Activated naive CD4-positive, alpha-beta T cell treated with anti-CD3 and anti-CD28 coated beads, Interleukin-2, amount 10 ng/mL, durations not matched to agents 7 days and 5 days (primary cell): Measurements from ENCODE around the gene BANK1.

Experiments
- CTCF ChIA-PET: fragments of 350-600 bp; sonication (Branson Sonifier 250); formaldehyde crosslinking; loops from one replicate; lab custom pipeline; 2021; ENCODE audit warnings: antibody characterized with exemption; lab: Charles Lee
- DNase-seq: peaks from one replicate; pipeline ENCODE4 v3.0.0-alpha.2; 2020
- H3K27ac Mint-ChIP-seq: one replicate; pipeline ENCODE4 v1.8.0; 2021; ENCODE audit warnings: mild to moderate bottlenecking, moderate library complexity, mixed read lengths
- H3K27me3 Mint-ChIP-seq: one replicate; pipeline ENCODE4 v1.8.0; 2021; ENCODE audit warnings: mild to moderate bottlenecking, mixed read lengths
- H3K36me3 Mint-ChIP-seq: one replicate; pipeline ENCODE4 v1.8.0; 2021; ENCODE audit warnings: mixed read lengths
- H3K4me1 Mint-ChIP-seq: one replicate; pipeline ENCODE4 v1.8.0; 2021; ENCODE audit warnings: mixed read lengths
- H3K4me3 Mint-ChIP-seq: one replicate; pipeline ENCODE4 v1.8.0; 2021; ENCODE audit warnings: mild to moderate bottlenecking, moderate library complexity, mixed read lengths
- H3K9me3 Mint-ChIP-seq: one replicate; pipeline ENCODE4 v1.8.0; 2021; ENCODE audit warnings: mixed read lengths

BANK1 gene, protein sequence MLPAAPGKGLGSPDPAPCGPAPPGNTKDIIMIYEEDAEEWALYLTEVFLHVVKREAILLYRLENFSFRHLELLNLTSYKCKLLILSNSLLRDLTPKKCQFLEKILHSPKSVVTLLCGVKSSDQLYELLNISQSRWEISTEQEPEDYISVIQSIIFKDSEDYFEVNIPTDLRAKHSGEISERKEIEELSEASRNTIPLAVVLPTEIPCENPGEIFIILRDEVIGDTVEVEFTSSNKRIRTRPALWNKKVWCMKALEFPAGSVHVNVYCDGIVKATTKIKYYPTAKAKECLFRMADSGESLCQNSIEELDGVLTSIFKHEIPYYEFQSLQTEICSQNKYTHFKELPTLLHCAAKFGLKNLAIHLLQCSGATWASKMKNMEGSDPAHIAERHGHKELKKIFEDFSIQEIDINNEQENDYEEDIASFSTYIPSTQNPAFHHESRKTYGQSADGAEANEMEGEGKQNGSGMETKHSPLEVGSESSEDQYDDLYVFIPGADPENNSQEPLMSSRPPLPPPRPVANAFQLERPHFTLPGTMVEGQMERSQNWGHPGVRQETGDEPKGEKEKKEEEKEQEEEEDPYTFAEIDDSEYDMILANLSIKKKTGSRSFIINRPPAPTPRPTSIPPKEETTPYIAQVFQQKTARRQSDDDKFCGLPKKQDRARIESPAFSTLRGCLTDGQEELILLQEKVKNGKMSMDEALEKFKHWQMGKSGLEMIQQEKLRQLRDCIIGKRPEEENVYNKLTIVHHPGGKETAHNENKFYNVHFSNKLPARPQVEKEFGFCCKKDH

DNA sequence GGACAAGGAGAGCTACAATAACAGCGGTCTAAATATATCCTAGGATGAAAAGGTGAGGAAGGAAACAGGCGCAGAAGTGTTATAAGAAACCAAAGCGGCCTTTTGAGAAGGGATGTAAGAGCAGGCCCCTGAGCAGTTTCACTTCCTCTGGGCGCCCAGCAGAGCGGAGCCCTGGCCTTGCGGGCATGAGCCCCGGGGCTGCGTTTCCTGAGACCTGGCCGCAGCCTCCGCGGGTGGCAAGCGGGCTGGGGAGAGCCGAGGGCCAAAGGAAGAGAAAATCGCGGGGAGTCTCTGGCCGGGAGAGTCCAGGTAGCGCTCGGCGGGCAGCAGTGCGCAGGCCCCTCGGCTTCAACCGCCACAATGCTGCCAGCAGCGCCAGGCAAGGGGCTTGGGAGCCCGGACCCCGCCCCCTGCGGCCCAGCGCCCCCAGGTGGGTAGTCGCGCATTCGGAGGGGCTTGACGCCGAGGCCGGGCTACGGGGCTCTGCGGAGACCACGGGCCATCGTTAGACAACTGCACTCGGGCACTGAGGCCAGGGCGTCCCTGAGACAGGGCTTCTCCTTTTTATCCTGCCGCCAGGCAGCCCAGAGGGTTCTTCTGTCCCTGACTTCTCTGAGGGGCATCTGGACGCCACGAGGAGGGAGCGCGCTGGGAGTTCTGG is at the start of gene BANK1:
Gene BANK1, plus strand, starts transcription at position 210 of the 661 bp plus-strand sequence. Its CDS starts 151 bp downstream, at position 361.
- Mint-ChIP-seq H3K4me1 (peaks cover 24% of the 10 kb centered on the region), H3K27ac (peak within 1 kb of the TSS; percentile 6)

DNA sequence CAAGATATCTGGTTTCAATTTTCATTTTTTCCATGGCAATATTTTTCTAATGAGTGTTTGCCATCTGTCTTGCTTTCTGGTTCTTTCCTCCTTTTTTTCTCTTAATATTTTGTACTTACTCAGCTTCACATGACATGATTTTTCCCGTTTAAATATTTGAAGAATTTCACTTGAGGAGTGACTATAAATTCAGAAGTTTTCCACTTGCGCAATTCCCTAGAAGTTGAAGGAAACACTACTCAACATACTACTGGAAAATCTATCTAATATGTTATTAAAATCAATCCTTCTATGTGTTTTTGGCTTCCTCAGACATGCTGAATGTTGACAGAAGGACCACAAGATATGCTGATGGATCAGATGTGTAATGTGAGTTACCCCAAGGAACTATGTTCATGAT is 36.8 kb upstream of the BANK1 start:
- no peak overlapping the region for H3K27ac Mint-ChIP-seq
- H3K4me3 Mint-ChIP-seq: no peak overlapping the region
- H3K27me3 Mint-ChIP-seq: no peaks in the 10 kb centered on the region
- H3K4me1 Mint-ChIP-seq: no peaks in the 10 kb centered on the region
- CTCF ChIA-PET: no interaction called here
- no peak for DNase-seq
- no peaks in the 10 kb centered on the region for H3K36me3 Mint-ChIP-seq
- no peaks in the 10 kb centered on the region for H3K9me3 Mint-ChIP-seq

More for the DNA sequence above, at the start of gene BANK1:
- Mint-ChIP-seq H3K27me3 (peaks cover 33% of the 10 kb centered on the region), H3K36me3 (peaks cover 4% of the 10 kb centered on the region), H3K4me3 (peak within 1 kb of the TSS; percentile 55), H3K9me3 (peaks cover 3% of the 10 kb centered on the region)
- peak; percentile 52 for DNase-seq
- CTCF ChIA-PET: no interaction called here

DNA sequence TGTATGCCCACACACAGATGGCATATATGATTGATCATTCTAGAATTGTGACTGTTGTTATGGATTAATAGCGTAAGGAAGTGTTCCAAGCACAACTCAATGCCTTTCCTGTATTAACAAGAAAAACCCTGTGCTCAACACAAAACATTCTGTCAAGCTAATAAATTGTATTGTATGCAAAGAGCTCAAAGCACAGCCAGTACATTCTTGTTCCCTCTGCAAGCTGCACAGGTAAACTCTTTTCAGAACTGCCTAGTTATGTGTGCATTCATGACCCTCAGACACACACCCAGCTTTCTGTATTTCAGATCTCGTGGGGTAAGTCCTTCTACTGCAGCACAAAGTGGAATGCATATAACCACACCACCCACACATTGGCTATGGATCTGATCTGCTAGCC is 34.3 kb upstream of the BANK1 start:
- Mint-ChIP-seq H3K27ac (no peak overlapping the region), H3K4me3 (no peak overlapping the region), H3K27me3 (no peaks in the 10 kb centered on the region), H3K36me3 (no peaks in the 10 kb centered on the region), H3K4me1 (no peaks in the 10 kb centered on the region), H3K9me3 (no peaks in the 10 kb centered on the region)
- CTCF ChIA-PET: no interaction called here
- DNase-seq: no peak

DNA sequence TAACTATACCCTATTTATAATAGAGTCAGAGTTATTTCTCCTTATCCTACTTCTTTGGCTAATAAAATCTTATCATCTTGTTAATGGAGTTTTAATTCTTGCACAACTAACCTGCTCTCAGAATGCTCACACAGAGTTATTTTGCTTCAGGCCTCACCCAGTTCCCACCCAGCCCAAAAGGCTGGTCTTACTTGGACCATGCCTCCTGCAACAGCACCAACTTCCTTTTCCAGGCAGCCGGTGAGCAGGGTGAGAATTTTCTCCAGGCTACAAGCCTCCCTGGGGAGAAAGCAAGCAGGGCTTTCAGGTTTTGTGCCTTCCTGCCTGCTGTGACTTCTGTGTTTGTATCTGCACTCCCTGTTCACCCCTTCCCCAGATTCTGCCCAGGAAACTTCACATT is 29.1 kb upstream of the BANK1 start:
- no peak for DNase-seq
- CTCF ChIA-PET: no interaction called here

DNA sequence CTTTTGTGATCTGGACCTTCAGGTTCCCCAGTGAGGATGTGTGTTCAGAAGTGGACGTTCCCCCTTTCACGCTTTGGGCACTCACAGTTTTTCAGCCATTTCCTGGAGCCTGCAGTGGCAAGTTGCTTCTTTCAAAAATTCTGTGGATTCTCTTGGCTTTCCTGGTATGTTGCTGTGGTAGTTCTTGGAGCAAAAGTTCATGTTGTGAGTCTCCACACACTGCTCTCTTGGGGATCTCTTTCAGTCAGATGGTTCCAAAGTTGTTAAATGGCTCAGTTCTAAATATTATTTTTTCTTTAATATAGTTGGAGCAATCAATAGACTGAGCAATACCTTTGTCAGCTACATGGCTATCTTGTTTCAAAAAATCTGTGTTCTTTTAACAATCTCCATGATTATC is 28.5 kb upstream of the BANK1 start:
- H3K9me3 Mint-ChIP-seq: no peaks in the 10 kb centered on the region
- no peak overlapping the region for H3K4me3 Mint-ChIP-seq
- no peak overlapping the region for H3K27ac Mint-ChIP-seq
- peaks cover 4% of the 10 kb centered on the region for H3K27me3 Mint-ChIP-seq
- H3K4me1 Mint-ChIP-seq: no peaks in the 10 kb centered on the region
- CTCF ChIA-PET: interaction anchor here (0.7 kb wide), 1 partner anchor 199 kb away, joined by 3 read pairs; no protein-coding TSS in a partner anchor
- H3K36me3 Mint-ChIP-seq: no peaks in the 10 kb centered on the region
- no peak for DNase-seq

More for the DNA sequence above, 29.1 kb upstream of the BANK1 start:
- H3K9me3 Mint-ChIP-seq: no peaks in the 10 kb centered on the region
- peaks cover 4% of the 10 kb centered on the region for H3K27me3 Mint-ChIP-seq
- no peak overlapping the region for H3K4me3 Mint-ChIP-seq
- H3K36me3 Mint-ChIP-seq: no peaks in the 10 kb centered on the region
- H3K27ac Mint-ChIP-seq: no peak overlapping the region
- H3K4me1 Mint-ChIP-seq: no peaks in the 10 kb centered on the region

DNA sequence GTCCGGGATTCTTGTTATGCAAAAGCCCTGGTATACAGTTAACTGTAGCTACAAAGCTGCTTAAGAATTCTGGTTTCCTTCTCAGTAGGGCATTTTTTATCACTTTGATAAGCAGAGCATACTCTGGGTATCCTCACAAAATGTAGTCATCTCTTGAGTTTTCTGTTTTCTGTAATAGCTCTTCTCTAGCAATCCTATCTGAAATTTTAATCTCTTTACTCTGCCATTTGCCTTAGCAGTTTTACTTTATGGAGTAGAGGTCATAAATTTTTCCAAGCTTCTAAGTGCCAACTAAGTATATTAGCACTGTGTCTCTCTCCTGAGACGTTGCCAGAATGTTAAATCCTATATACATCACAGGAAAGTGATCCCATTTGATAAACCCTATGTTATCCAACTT is 28.0 kb upstream of the BANK1 start:
- no peak overlapping the region for H3K4me3 Mint-ChIP-seq
- CTCF ChIA-PET: interaction anchor here (0.7 kb wide), 1 partner anchor 199 kb away, joined by 3 read pairs; no protein-coding TSS in a partner anchor
- H3K36me3 Mint-ChIP-seq: no peaks in the 10 kb centered on the region
- peaks cover 4% of the 10 kb centered on the region for H3K27me3 Mint-ChIP-seq
- no peaks in the 10 kb centered on the region for H3K4me1 Mint-ChIP-seq
- DNase-seq: no peak
- H3K27ac Mint-ChIP-seq: no peak overlapping the region
- H3K9me3 Mint-ChIP-seq: no peaks in the 10 kb centered on the region

DNA sequence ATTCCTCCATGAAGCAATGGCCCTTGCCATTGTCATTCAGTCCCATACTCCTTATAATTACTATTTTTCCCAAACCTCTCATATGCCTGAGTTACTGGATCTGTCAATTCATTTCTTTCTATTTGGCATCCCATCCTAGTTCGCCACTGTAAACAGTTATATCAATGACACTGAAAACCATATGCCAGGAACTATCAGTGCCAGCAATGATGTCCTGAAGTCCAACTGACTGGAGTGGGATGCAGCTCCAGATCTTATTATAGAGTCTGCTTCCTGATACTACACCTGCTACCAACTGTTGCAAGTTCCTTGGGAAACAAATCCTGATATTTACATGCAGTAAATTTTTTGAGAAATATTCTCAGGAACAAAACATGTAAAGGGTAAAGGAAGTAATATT is 27.0 kb upstream of the BANK1 start:
- Mint-ChIP-seq H3K27me3 (peaks cover 4% of the 10 kb centered on the region), H3K27ac (no peak overlapping the region), H3K4me3 (no peak overlapping the region), H3K4me1 (no peaks in the 10 kb centered on the region), H3K36me3 (no peaks in the 10 kb centered on the region), H3K9me3 (no peaks in the 10 kb centered on the region)
- CTCF ChIA-PET: no interaction called here
- DNase-seq: no peak

DNA sequence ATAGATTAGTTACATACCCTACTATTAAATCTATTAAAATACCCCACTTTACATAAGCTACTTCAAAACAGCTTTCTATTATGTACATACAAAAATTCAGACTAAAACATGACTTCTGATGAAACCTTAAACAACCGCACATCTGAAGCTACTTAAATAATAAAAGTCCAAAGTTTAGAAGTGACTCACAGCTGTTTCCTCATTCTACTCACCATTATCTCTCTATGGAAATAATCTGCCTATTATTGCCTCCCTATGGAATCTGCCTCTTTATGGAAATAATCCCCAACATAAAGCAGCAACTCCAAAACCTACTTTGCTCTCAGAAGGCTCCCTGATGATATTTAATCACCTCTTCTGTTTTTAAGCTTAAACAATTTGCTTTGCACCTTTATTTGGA is 15.7 kb upstream of the BANK1 start:
- Mint-ChIP-seq H3K36me3 (no peaks in the 10 kb centered on the region), H3K4me1 (no peaks in the 10 kb centered on the region), H3K9me3 (peaks cover 8% of the 10 kb centered on the region), H3K27ac (no peak overlapping the region), H3K4me3 (no peak overlapping the region), H3K27me3 (peaks cover 9% of the 10 kb centered on the region)
- no peak for DNase-seq
- CTCF ChIA-PET: no interaction called here

DNA sequence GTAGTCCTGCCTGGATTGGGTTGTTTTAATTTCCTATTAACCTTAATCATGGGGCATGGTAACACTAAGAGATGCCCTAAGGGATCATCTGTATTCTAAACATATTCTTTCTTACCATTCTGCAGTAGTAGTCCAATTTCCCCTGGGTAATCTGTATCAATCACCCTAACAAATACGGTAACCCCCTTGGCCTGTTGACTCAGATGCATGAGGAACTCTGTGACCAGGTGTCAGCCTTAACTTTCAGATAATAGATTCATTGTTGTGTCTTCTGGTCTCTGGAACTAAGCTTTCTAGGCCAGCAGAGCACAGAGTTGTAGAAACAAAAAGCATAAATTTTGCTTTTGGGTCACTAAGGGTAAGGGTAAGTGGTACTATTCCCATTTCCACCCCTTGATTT is 13.1 kb upstream of the BANK1 start:
- Mint-ChIP-seq H3K4me3 (no peak overlapping the region), H3K9me3 (no peaks in the 10 kb centered on the region), H3K36me3 (no peaks in the 10 kb centered on the region), H3K27ac (no peak overlapping the region), H3K27me3 (peaks cover 10% of the 10 kb centered on the region), H3K4me1 (no peaks in the 10 kb centered on the region)
- no peak for DNase-seq
- CTCF ChIA-PET: no interaction called here

DNA sequence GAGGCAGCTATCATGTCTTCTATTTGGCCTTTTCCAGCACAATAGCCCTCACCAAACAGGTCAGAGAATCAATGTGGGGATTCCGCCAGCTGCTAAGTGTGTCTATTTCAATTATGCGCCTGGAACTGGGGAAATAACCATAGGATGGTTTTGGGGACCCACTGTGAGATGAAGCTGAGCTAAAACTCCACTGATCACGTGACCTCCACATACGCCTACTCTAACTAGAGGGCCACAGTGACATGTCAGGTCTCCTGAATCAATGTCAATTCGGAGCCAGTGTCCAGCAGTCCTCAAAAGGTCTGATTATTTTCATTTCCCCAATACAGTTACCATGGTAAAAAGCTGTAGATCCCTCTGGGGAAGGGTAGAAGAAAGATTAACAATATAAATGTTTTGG is 10.2 kb upstream of the BANK1 start:
- no peak for DNase-seq
- Mint-ChIP-seq H3K27me3 (peaks cover 14% of the 10 kb centered on the region), H3K36me3 (no peaks in the 10 kb centered on the region), H3K4me3 (no peak overlapping the region), H3K9me3 (no peaks in the 10 kb centered on the region), H3K4me1 (peaks cover 10% of the 10 kb centered on the region), H3K27ac (no peak overlapping the region)
- CTCF ChIA-PET: no interaction called here

DNA sequence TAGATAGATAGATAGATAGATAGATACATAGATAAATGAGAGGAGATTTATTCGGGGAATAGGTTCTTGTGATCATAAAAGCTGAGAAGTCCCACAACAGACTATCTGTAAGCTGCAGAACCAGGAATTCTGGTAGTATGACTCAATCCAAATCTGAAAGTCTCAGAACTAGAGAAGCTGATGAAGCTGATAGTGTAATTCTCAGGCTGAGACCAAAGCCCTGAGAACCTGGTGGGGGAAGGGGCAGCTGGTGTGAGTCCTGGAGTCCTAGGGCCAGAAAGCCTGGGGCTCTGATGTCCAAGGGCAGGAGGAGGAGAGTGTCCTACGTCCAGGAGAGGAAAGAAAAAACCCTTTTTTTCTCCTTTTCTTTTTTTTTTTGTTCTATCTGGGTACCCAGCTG is 8.0 kb upstream of the BANK1 start:
- peaks cover 3% of the 10 kb centered on the region for H3K9me3 Mint-ChIP-seq
- peaks cover 9% of the 10 kb centered on the region for H3K27me3 Mint-ChIP-seq
- no peak overlapping the region for H3K4me3 Mint-ChIP-seq
- CTCF ChIA-PET: no interaction called here
- H3K36me3 Mint-ChIP-seq: peaks cover 2% of the 10 kb centered on the region
- no peak for DNase-seq
- peaks cover 23% of the 10 kb centered on the region for H3K4me1 Mint-ChIP-seq
- no peak overlapping the region for H3K27ac Mint-ChIP-seq

DNA sequence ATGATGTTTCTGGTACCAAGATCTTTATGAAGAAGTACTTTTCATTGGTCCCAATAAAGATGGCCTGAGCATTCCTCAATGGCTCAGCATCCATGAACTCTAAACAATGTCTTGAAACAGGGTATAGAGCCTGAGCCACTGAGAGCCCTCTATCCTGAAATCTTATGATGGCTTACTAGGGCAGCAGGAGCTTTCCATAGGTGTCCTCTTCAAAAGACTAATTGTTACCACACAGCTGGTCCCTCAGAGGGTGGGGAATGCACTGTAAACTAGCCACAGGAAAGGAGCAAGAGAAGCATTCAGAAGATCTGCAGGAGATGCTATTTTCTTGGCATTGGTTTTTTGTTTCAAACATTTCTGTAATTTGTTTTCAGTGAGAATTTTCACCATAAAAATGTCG is 5.6 kb upstream of the BANK1 start:
- DNase-seq: no peak
- Mint-ChIP-seq H3K27me3 (peaks cover 12% of the 10 kb centered on the region), H3K4me1 (peaks cover 26% of the 10 kb centered on the region), H3K4me3 (no peak overlapping the region), H3K27ac (peak overlapping the region; percentile 60), H3K9me3 (peaks cover 3% of the 10 kb centered on the region), H3K36me3 (peaks cover 4% of the 10 kb centered on the region)
- CTCF ChIA-PET: interaction anchor here (1.1 kb wide), 1 partner anchor 54 kb away, joined by 3 read pairs; no protein-coding TSS in a partner anchor

DNA sequence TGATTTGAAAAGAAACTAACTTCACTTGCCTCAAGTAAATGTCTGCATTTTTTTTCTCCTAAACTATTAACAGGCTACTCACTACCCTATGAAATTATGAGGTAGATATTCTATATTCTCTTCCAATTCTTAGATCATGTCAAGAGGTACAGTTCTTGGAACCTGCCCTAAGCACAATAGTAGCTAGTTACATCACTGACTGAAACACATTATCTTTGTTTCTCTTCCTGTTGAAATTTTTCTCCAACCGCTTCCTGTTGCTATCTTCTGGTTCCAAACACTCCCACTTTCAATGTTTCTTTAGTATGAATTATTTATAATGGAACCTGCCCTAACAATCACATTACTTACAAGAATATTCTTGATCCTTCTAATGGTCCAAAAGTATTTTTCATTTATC is 5.0 kb upstream of the BANK1 start:
- Mint-ChIP-seq H3K36me3 (peaks cover 4% of the 10 kb centered on the region), H3K4me3 (no peak overlapping the region), H3K27ac (peak overlapping the region; percentile 60), H3K4me1 (peaks cover 31% of the 10 kb centered on the region), H3K27me3 (peaks cover 16% of the 10 kb centered on the region), H3K9me3 (peaks cover 3% of the 10 kb centered on the region)
- no peak for DNase-seq
- CTCF ChIA-PET: interaction anchor here (1.1 kb wide), 1 partner anchor 54 kb away, joined by 3 read pairs; no protein-coding TSS in a partner anchor

DNA sequence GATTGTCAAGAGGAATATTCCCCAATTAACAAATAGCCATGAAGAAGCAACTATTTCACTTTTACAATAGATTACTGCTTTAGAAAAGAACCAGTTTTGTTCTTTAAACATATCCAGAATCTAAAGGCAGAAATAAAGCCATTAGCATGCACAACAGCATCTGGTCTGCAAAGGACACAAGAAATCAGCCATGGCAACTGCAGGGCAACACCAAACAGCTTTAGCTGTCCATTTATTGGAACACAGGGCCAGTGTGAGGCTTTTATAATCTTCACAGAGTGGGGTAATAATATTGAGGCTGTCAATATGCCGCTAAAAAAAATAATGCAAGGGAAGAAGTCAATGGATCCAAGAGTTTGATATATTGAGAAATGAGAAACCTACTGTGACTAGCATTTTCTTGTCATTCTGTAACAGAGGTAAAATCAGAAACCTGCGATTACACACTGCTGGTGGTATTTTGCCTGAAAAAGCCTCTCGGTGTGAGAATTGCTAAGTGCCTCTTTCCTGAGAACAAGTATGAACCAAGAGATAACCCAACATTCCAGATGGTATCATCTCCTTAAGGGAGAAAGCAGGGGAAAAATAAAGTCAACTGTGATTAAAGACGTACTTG is 2.7 kb upstream of the BANK1 start:
- CTCF ChIA-PET: no interaction called here
- peaks cover 4% of the 10 kb centered on the region for H3K36me3 Mint-ChIP-seq
- no peak overlapping the region for H3K27ac Mint-ChIP-seq
- H3K27me3 Mint-ChIP-seq: peaks cover 22% of the 10 kb centered on the region
- peaks cover 3% of the 10 kb centered on the region for H3K9me3 Mint-ChIP-seq
- H3K4me3 Mint-ChIP-seq: no peak overlapping the region
- peaks cover 36% of the 10 kb centered on the region for H3K4me1 Mint-ChIP-seq
- no peak for DNase-seq
